Activated CD4-positive, alpha-beta T cell treated with anti-CD3 and anti-CD28 coated beads for 24 hours (primary cell): ENCODE measurements around the gene S1PR1.

ENCODE experiments used
- DNase-seq, 2 donors: peaks; one replicate each; pipeline ENCODE4 v3.0.0-alpha.2; 2020; ENCODE audit warnings: low read depth in 2 of 2

Gene S1PR1

DNA sequence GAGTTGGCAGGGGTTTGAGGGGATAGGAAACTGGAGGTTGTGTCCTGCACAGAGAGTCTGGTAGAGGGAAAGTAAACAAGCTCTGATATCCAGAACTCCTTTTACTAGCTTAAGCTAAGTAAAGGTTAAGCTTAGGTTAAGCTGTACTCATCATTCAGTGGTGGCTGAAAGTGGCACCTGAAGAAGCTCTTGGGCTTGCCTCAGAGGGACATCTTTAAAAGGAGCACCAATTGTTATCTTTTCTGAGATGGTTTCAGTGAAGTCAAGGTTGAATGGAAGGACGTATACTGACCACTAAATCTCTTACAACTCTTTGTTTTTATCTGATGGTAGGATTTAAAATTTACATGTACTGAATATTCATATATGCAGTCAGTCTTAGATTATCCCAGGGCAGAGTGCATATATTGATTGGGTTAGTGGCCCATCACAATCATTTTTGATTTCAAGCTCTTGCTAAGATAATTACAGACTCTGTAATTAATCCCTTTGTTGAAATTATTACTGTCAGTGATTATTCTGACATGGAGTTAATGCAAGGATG, 43.3 kb downstream of the S1PR1 start:
- no peak for DNase-seq

- DNase-seq = no peak
Measured at GRCh38 chr1:101280942-101281654, 44.3 kb downstream of the S1PR1 start.

DNA sequence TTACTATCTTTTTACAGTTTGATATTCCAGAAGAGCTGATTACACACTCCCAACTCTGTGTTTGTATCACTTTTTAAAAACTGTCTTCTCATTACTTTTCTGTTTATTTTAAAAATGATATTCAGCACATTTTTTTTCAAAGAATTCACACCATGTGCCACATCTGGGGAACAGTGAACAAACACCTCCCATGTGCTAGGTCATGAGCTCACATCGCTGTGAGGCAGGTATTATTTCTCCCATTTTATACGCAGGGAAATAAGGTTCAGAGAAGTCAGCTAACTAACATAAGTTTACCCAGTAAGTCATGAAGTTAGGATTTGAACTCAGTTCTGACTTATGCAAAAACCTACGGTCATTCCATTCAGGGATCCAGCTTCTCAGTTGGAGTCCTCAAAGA, 44.9 kb downstream of the S1PR1 start:
- DNase-seq = no peak

DNA sequence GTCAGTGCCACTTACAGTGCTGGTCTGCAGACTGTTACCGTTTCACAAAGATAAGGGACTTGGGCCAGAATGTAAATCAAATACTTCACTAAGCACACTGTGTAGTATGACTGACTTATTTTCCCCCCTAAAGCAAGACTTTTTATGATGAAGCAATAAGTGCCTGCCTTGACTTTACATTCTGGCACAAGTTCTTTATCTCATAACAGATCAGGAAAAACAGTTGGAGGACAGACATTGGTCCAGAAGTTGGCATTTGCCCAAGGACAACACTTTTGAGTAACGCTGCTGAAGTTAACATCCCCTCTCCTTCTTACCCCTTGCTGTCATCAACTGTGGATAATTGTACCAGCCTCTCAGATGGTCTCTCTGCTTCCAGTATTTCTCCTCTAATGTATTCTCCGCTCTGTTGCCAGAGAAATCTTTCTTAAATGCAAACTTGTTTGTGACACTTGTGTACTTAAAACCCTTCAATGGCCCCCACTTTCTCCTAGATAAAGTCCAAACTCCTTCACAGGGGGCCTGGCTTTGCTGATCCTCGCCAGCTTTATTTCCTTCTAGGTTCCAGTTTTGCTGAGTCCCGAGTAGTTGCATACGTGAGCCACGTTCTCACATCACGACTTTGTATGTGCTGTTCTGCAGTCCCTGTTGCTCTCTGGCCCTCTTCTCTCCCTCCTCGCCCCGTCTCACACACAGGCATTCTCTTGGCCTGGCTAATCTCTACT, 45.7 kb downstream of the S1PR1 start:
- no peak for DNase-seq

GRCh38 chr1:101283443-101283842, 46.6 kb downstream of the S1PR1 start:
- no peak for DNase-seq

GRCh38 chr1:101284021-101284420, 47.2 kb downstream of the S1PR1 start:
- DNase-seq = peak; percentile 25 to 26

GRCh38 chr1:101284622-101285218, 47.9 kb downstream of the S1PR1 start:
- no peak for DNase-seq

GRCh38 chr1:101285922-101286570, 49.2 kb downstream of the S1PR1 start:
- no peak for DNase-seq

- peak; percentile 38 to 64 for DNase-seq
Measured at GRCh38 chr1:101288491-101288944, 51.7 kb downstream of the S1PR1 start.

GRCh38 chr1:101290119-101290921, 53.5 kb downstream of the S1PR1 start:
- DNase-seq = no peak
